ENCODE data around the gene PARP2. TPM values are rescaled to one million over a fixed set of nuclear protein-coding genes. Genes with fewer than 3 reads are reported as not detected.

Gene PARP2
- total and polyA plus RNA-seq, 2 donors (not counting 3 experiments of a cell fraction or from before 2014, with no cell fraction given) = 15.7 to 30.6 TPM

DNA sequence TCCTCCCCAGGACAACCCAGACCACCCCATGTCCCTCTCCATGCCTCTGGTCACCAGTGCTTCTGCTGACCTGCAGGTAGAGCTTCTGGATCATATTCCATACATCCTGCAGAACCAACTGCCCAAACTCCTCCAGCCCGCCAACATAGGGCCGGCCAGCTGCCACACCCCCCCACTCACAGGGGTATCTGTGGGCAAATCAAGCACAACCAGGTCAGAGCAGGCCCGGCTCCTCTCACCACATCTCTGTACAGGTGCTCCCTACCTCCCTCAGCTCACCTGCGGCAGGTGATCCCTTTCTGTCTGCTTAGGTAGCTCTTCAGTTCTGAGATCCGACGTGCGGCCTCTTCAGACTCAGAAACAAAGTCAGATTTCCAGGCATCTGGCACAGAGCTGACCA, 40.9 kb downstream of the PARP2 start:
- DNase-seq (ENCODE audit: low read depth, low spot score) = no peak
- Histone ChIP-seq H3K4me1 (ENCODE audit: control insufficient read depth, extremely low read depth, insufficient read depth, low read length) (no peaks in the 10 kb centered on the region), H3K4me3 (replicated peaks in 1 of 3; ENCODE audit: insufficient read depth in 1 of 3, low read depth in 1 of 3, low read length in 3 of 3) (no peak overlapping the region), H2AFZ (ENCODE audit: low read depth, low read length) (no peak overlapping the region), H3K27me3 (ENCODE audit: control insufficient read depth in 2 of 2, insufficient read depth in 2 of 2, low read length in 2 of 2) (no peaks in the 10 kb centered on the region), H3K36me3 (ENCODE audit: control insufficient read depth in 2 of 2, extremely low read depth in 1 of 2, insufficient read depth in 2 of 2, low read length in 2 of 2) (peaks cover 21 to 77% of the 10 kb centered on the region in 2 experiments), H3K4me2 (ENCODE audit: insufficient read depth, low read length) (no peak overlapping the region), H3K9me3 (replicated peaks; ENCODE audit: control insufficient read depth, insufficient read depth, low read length) (no peaks in the 10 kb centered on the region), H3K9ac (replicated peaks; ENCODE audit: extremely low read depth, insufficient read depth, low read length) (no peak overlapping the region), H3K9me1 (replicated peaks; ENCODE audit: control insufficient read depth, extremely low read depth, insufficient read depth, low read length) (no peaks in the 10 kb centered on the region), H4K20me1 (replicated peaks; ENCODE audit: control insufficient read depth, extremely low read depth, insufficient read depth, low read length) (no peaks in the 10 kb centered on the region), H3K27ac (ENCODE audit: insufficient read depth, low read depth, low read length) (no peak overlapping the region), H3K79me2 (ENCODE audit: control insufficient read depth, insufficient read depth, low read length) (no peaks in the 10 kb centered on the region)
- dilution Hi-C loops (cut with MboI; ENCODE audit: extremely low pct_ligation_motif_present, low sequenced_read_pairs) = no loop called here
- FAIRE-seq = no peak
- ChIA-PET CTCF (interaction anchor here (1.0 to 1.8 kb wide), 3 partner anchors 9 to 226 kb away, joined by 3 to 4 read pairs (median 3); no protein-coding TSS in a partner anchor), POLR2A (interaction anchor here (1.3 kb wide), 1 partner anchor 41 kb away, joined by 4 read pairs; the partner anchor contains the start of gene PARP2)
- TF ChIP-seq, protein P1, sequence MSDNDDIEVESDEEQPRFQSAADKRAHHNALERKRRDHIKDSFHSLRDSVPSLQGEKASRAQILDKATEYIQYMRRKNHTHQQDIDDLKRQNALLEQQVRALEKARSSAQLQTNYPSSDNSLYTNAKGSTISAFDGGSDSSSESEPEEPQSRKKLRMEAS (IDR thresholded peaks at IDR 0.05; ENCODE audit: insufficient read depth, insufficient read length) = no peak
- no peak for TF ChIP-seq EZH2 (IDR thresholded peaks at IDR 0.05; ENCODE audit: borderline replicate concordance, low read depth, low read length, severe bottlenecking)
- TF ChIP-seq POLR2A (IDR thresholded peaks at IDR 0.05; ENCODE audit: low read depth, low read length) = no peak
- TF ChIP-seq GATA2 (IDR thresholded peaks at IDR 0.05; ENCODE audit: insufficient read depth, insufficient read length, low read depth, low read length) = no peak
- TF ChIP-seq MYC (IDR thresholded peaks at IDR 0.05; ENCODE audit: low read depth, low read length) = no peak
- TF ChIP-seq POLR2AphosphoS5 (IDR thresholded peaks at IDR 0.05; ENCODE audit: insufficient read depth, low read depth, low read length) = no peak
- TF ChIP-seq JUN (IDR thresholded peaks at IDR 0.05; ENCODE audit: borderline replicate concordance, insufficient read depth, insufficient read length, low read depth) = no peak
- TF ChIP-seq, protein P2, sequence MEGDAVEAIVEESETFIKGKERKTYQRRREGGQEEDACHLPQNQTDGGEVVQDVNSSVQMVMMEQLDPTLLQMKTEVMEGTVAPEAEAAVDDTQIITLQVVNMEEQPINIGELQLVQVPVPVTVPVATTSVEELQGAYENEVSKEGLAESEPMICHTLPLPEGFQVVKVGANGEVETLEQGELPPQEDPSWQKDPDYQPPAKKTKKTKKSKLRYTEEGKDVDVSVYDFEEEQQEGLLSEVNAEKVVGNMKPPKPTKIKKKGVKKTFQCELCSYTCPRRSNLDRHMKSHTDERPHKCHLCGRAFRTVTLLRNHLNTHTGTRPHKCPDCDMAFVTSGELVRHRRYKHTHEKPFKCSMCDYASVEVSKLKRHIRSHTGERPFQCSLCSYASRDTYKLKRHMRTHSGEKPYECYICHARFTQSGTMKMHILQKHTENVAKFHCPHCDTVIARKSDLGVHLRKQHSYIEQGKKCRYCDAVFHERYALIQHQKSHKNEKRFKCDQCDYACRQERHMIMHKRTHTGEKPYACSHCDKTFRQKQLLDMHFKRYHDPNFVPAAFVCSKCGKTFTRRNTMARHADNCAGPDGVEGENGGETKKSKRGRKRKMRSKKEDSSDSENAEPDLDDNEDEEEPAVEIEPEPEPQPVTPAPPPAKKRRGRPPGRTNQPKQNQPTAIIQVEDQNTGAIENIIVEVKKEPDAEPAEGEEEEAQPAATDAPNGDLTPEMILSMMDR (IDR thresholded peaks at IDR 0.05; ENCODE audit: extremely low read depth in 1 of 2, insufficient read depth in 1 of 2, low read depth in 1 of 2, low read length in 2 of 2) = no peak
- no peak for TF ChIP-seq FOS (IDR thresholded peaks at IDR 0.05; ENCODE audit: borderline replicate concordance, insufficient read depth, low read length)
- intact Hi-C loops (cut with micrococcal nuclease) = no loop called here
- no TSS peak for BruUV-seq (replicated peaks)
